ENCODE data around the gene PDE3B. TPM values are rescaled to one million over a fixed set of nuclear protein-coding genes. Genes with fewer than 3 reads are reported as not detected.

PDE3B gene
- total RNA-seq, 1 experiment from 2014 or later: 6.7 TPM

GRCh38 chr11:14700593-14700992, 57.0 kb downstream of the PDE3B start:
- H3K4me3 ChIP-seq (replicated peaks in 1 of 2; ENCODE audit: low read depth in 1 of 2, low read length in 2 of 2): no peak overlapping the region
- no peak overlapping the region for H3K4me2 ChIP-seq (ENCODE audit: low read length)
- no peak for TF ChIP-seq RAD21 (IDR thresholded peaks at IDR 0.05; ENCODE audit: low read depth)
- TF ChIP-seq CTCF (IDR thresholded peaks at IDR 0.05 in 2 of 3, conservative IDR thresholded peaks at IDR 0.05 in 1 of 3; ENCODE audit: borderline replicate concordance in 1 of 3, insufficient read depth in 1 of 3, low read depth in 2 of 3, low read length in 2 of 3): no peak
- TF ChIP-seq EZH2 (IDR thresholded peaks at IDR 0.05): no peak
- no peak for TF ChIP-seq REST (IDR thresholded peaks at IDR 0.05; ENCODE audit: low read depth)
- TF ChIP-seq POLR2AphosphoS5 (IDR thresholded peaks at IDR 0.05; ENCODE audit: low read depth, low read length): no peak
- TF ChIP-seq YY1 (IDR thresholded peaks at IDR 0.05; ENCODE audit: extremely low read depth, insufficient replicate concordance, low read depth, low read length): no peak
- no peak for TF ChIP-seq SP1 (IDR thresholded peaks at IDR 0.05; ENCODE audit: low read depth)
- no peak for TF ChIP-seq CEBPB (IDR thresholded peaks at IDR 0.05; ENCODE audit: low read depth)
- TF ChIP-seq ELF1 (IDR thresholded peaks at IDR 0.05; ENCODE audit: borderline replicate concordance, low read depth): no peak
- no peak for TF ChIP-seq FOSL1 (IDR thresholded peaks at IDR 0.05; ENCODE audit: low read depth)
- no peak for TF ChIP-seq POLR2A (IDR thresholded peaks at IDR 0.05; ENCODE audit: borderline replicate concordance, extremely low read depth, insufficient read depth, insufficient read length)
- TF ChIP-seq MAX (IDR thresholded peaks at IDR 0.05): no peak
- TF ChIP-seq ZNF274 (IDR thresholded peaks at IDR 0.05; ENCODE audit: low read depth, low read length): no peak
- TF ChIP-seq EGR1 (IDR thresholded peaks at IDR 0.05; ENCODE audit: low read depth): no peak
- TF ChIP-seq ZBTB33 (IDR thresholded peaks at IDR 0.05; ENCODE audit: extremely low read depth, insufficient replicate concordance, low read length): no peak
- TF ChIP-seq SRF (IDR thresholded peaks at IDR 0.05; ENCODE audit: low read depth): no peak
- no peak for TF ChIP-seq CBX3 (IDR thresholded peaks at IDR 0.05; ENCODE audit: low read depth)
- no peak for TF ChIP-seq EZH2phosphoT487 (IDR thresholded peaks at IDR 0.05; ENCODE audit: borderline replicate concordance)
- H3K9me2 ChIP-seq (ENCODE audit: insufficient read depth): no peaks in the 10 kb centered on the region
- H3K9me3 ChIP-seq (ENCODE audit: control insufficient read depth in 1 of 2, insufficient read depth in 1 of 2, low read depth in 1 of 2, low read length in 2 of 2): peaks cover 4 to 5% of the 10 kb centered on the region in 2 experiments; a peak in 1 of 4 replicates
- no peak overlapping the region for H3K9ac ChIP-seq (ENCODE audit: low read length)
- H3K27me3 ChIP-seq (ENCODE audit: insufficient read depth, low read length): no peaks in the 10 kb centered on the region
- H2AFZ ChIP-seq (ENCODE audit: low read depth, low read length, poor library complexity, severe bottlenecking): no peak overlapping the region
- H3K4me1 ChIP-seq (ENCODE audit: control insufficient read depth in 1 of 2, insufficient read depth in 2 of 2, low read length in 2 of 2): no peaks in the 10 kb centered on the region
- ATAC-seq (no peak), DNase-seq (ENCODE audit: low read depth, low spot score) (no peak)
- CTCF ChIA-PET: no interaction called here
- H3K36me3 ChIP-seq (ENCODE audit: control insufficient read depth in 1 of 2, insufficient read depth in 2 of 2, low read length in 2 of 2): no peaks in the 10 kb centered on the region
- no peak overlapping the region for H3K27ac ChIP-seq (ENCODE audit: low read depth, low read length)
- POLR2A ChIA-PET: no interaction called here
- intact Hi-C loops (cut with micrococcal nuclease): no loop called here
- no peaks in the 10 kb centered on the region for H3K79me2 ChIP-seq (ENCODE audit: insufficient read depth, low read length)
- H4K20me1 ChIP-seq (ENCODE audit: insufficient read depth): no peaks in the 10 kb centered on the region
- RAD21 ChIA-PET (ENCODE audit: low non-redundant PET in 1 of 2, low total read pairs in 2 of 2, uncharacterized antibody in 2 of 2, unreplicated experiment in 2 of 2): no interaction called here
- no TSS peak for BruUV-seq (replicated peaks)
